ENCODE data around the gene COQ8A. TPM values are rescaled to one million over a fixed set of nuclear protein-coding genes. Genes with fewer than 3 reads are reported as not detected.

Gene COQ8A
- total and polyA plus RNA-seq, 8 donors, result 26.4 to 384 (median 65.2) TPM

GRCh38 chr1:226895644-226896043 is 44.5 kb upstream of the COQ8A start:
- H3K36me3 ChIP-seq, result peaks cover 33 to 100% (median 98%) of the 10 kb centered on the region in 4 donors
- 79 to 93% (median 87%) methylated on average over 11 of the region's 11 CpGs for WGBS, 5 donors
- intact Hi-C loops (cut with DNase I; ENCODE audit: low total_unique reads), result no loop called here

GRCh38 chr1:226898246-226898645 is 41.8 kb upstream of the COQ8A start:
- Histone ChIP-seq H3K4me3 (no peak overlapping the region), H3K9me3 (no peaks in the 10 kb centered on the region), H3K27me3 (no peaks in the 10 kb centered on the region), H3K4me1 (peaks cover 0 to under 1% (median 0%) of the 10 kb centered on the region in 4 donors), H3K36me3 (peaks cover 14 to 93% (median 89%) of the 10 kb centered on the region in 4 donors), H3K27ac (no peak overlapping the region)
- TF ChIP-seq CTCF (IDR thresholded peaks at IDR 0.05), result no peak
- TF ChIP-seq POLR2AphosphoS5 (IDR thresholded peaks at IDR 0.05), result no peak
- no peak for TF ChIP-seq EP300 (IDR thresholded peaks at IDR 0.05)
- TF ChIP-seq POLR2A (IDR thresholded peaks at IDR 0.05), result no peak
- intact Hi-C loops (cut with DNase I; ENCODE audit: low total_unique reads), result no loop called here
- no peak for DNase-seq
- WGBS, 5 donors, result 83 to 95% (median 91%) methylated on average over 3 of the region's 3 CpGs

More at GRCh38 chr1:226895644-226896043, 44.5 kb upstream of the COQ8A start:
- Histone ChIP-seq H3K9me3 (no peaks in the 10 kb centered on the region), H3K27me3 (no peaks in the 10 kb centered on the region), H3K4me3 (no peak overlapping the region), H3K4me1 (no peaks in the 10 kb centered on the region), H3K27ac (no peak overlapping the region)
- DNase-seq, result no peak
- TF ChIP-seq POLR2A (IDR thresholded peaks at IDR 0.05) (no peak), POLR2AphosphoS5 (IDR thresholded peaks at IDR 0.05) (no peak), EP300 (IDR thresholded peaks at IDR 0.05) (no peak), CTCF (IDR thresholded peaks at IDR 0.05) (no peak)

- no peak for TF ChIP-seq EP300 (IDR thresholded peaks at IDR 0.05)
- TF ChIP-seq CTCF (IDR thresholded peaks at IDR 0.05), result no peak
- TF ChIP-seq POLR2AphosphoS5 (IDR thresholded peaks at IDR 0.05), result no peak
- no peak for TF ChIP-seq POLR2A (IDR thresholded peaks at IDR 0.05)
- H3K4me3 ChIP-seq, result no peak overlapping the region
- no peak for DNase-seq
- H3K27ac ChIP-seq, result no peak overlapping the region
- 75 to 93% (median 89%) methylated on average over 4 of the region's 4 CpGs for WGBS, 5 donors
- peaks cover 0 to 11% (median 0%) of the 10 kb centered on the region in 4 donors for H3K4me1 ChIP-seq
- intact Hi-C loops (cut with DNase I; ENCODE audit: low total_unique reads), result no loop called here
- H3K36me3 ChIP-seq, result peaks cover 7 to 72% (median 58%) of the 10 kb centered on the region in 4 donors
- H3K27me3 ChIP-seq, result no peaks in the 10 kb centered on the region
- no peaks in the 10 kb centered on the region for H3K9me3 ChIP-seq
These were observed 38.7 kb upstream of the COQ8A start for GRCh38 chr1:226901421-226901820.

- no peak overlapping the region for H3K4me3 ChIP-seq
- H3K27ac ChIP-seq, result no peak overlapping the region
- no peak for TF ChIP-seq EP300 (IDR thresholded peaks at IDR 0.05)
- no peak for TF ChIP-seq POLR2AphosphoS5 (IDR thresholded peaks at IDR 0.05)
- TF ChIP-seq POLR2A (IDR thresholded peaks at IDR 0.05), result no peak
- TF ChIP-seq CTCF (IDR thresholded peaks at IDR 0.05), result no peak
- H3K27me3 ChIP-seq, result no peaks in the 10 kb centered on the region
- H3K4me1 ChIP-seq, result peaks cover 0 to 11% (median 0%) of the 10 kb centered on the region in 4 donors
- intact Hi-C loops (cut with DNase I; ENCODE audit: low total_unique reads), result no loop called here
- DNase-seq, result no peak
- WGBS, 5 donors, result 60 to 90% (median 82%) methylated on average over 4 of the region's 4 CpGs
- H3K9me3 ChIP-seq, result no peaks in the 10 kb centered on the region
- peaks cover 7 to 64% (median 51%) of the 10 kb centered on the region in 4 donors for H3K36me3 ChIP-seq
These were observed 37.5 kb upstream of the COQ8A start for GRCh38 chr1:226902601-226903000.

Data from stomach (tissue), 9 donors.